Right kidney (tissue), 1 donor: ENCODE results near the gene PRELID3B.
"Not testable (repeated sequence)": the region's sequence is repeated elsewhere in the genome, so short reads cannot be mapped to it uniquely, and the experiment has no call there.

Source experiments
- DNase-seq: peaks from one replicate; pipeline ENCODE4 v3.0.0-alpha.2; 2016

PRELID3B gene

DNA sequence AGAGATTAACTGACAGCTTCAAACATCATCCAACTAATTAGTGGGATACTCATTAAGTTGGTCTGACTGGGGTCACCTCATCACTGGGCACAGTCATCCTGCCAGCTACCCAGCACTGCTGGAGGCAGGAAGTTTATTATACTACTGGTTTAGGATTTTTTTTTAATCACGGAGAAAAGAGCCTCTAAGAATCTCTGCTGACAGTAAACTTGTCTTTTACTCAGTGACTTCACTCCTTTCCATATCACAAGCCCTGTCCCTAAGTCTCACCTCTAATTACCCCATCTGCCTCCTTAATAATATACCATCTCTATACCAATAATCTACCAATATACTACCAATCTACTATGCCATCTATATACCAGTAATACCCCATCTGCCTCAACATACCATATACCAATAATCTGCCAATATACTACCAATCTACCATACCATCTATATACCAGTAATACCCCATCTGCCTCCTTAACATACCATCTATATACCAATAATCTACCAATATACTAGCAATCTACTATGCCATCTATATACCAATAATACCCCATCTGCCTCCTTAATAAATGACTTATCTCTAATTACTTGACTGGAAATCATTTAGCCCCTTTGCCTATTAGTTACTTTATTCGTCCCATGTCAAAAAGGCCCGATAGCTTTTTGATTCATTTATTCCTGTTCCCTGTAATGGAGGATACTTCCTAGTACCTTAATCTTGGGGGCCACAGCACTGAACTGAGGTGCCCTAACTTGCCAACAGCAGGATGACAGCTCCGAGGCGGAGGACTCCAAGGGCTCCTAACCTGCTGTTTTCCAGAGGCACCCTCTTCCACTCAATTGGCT is 15.5 kb downstream of the PRELID3B start:
- DNase-seq = no peak

DNA sequence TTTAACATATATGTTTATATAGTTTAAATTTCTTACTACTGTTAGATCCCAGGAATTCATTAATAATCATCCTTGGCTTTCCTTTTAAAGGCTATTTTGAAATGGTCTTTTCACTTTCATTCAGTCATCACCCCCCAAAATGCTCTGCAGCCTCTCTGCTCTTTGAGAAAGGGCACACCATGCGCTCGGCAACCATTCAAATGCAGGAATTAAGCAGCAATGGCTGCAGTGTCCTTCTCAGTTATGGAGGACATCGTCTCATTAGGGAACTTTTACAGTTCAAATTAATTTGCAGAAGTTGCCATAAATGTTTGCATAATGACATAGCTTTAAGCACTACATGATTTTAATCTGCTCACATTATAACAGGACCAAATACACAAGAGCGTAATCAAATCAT is 17.1 kb downstream of the PRELID3B start:
- no peak for DNase-seq

DNA sequence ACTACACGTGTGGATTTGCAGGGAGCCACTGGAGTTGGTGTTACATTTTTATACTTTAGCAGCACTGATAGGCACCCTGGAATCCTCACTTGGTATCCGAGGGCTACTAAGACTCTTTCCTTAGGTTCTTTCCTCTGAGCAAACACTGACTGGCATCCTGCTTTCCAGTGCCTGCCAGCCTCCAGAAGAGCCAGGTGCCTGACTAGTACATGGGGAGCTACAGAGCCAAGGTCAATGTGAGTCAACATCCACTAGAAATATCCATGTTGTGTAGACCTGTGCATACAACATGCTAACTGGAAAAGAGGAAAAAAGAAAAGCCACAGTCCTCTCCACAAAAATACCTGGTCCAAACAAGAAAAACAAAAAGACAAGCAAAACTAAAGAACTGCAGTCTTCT is 17.5 kb downstream of the PRELID3B start:
- no peak for DNase-seq

DNA sequence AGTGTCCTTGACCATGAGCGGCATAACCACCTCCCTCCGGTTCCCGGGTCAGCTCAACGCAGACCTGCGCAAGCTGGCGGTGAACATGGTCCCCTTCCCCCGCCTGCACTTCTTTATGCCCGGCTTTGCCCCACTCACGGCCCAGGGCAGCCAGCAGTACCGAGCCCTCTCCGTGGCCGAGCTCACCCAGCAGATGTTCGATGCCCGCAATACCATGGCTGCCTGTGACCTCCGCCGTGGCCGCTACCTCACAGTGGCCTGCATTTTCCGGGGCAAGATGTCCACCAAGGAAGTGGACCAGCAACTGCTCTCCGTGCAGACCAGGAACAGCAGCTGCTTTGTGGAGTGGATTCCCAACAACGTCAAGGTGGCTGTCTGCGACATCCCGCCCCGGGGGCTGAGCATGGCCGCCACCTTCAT is 18.5 kb downstream of the PRELID3B start:
- no peak for DNase-seq

DNA sequence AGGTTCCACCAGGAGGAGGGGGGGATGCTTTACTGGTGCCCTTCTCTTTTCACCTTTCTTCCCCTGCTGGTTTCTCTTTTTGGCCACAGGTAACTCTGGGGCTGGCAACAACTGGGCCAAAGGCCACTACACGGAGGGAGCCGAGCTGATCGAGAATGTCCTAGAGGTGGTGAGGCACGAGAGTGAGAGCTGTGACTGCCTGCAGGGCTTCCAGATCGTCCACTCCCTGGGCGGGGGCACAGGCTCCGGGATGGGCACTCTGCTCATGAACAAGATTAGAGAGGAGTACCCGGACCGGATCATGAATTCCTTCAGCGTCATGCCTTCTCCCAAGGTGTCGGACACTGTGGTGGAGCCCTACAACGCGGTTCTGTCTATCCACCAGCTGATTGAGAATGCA is 19.0 kb downstream of the PRELID3B start:
- no peak for DNase-seq

DNA sequence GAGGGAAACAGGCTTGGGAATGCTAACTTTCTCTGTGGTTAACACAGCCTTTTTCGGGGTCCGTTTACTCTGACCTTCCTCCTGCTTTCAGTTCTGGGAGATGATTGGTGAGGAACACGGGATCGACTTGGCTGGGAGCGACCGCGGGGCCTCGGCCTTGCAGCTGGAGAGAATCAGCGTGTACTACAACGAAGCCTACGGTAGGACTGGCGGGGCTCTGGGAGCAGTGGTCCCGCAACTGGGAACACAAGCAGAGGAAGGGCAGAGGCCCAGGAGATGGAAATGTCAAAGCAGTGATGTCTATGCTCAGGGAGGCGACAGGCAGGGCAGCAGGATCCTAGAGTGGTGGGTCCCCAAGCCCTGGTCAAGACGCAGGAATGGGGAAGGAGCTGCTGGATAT is 19.8 kb downstream of the PRELID3B start:
- no peak for DNase-seq

DNA sequence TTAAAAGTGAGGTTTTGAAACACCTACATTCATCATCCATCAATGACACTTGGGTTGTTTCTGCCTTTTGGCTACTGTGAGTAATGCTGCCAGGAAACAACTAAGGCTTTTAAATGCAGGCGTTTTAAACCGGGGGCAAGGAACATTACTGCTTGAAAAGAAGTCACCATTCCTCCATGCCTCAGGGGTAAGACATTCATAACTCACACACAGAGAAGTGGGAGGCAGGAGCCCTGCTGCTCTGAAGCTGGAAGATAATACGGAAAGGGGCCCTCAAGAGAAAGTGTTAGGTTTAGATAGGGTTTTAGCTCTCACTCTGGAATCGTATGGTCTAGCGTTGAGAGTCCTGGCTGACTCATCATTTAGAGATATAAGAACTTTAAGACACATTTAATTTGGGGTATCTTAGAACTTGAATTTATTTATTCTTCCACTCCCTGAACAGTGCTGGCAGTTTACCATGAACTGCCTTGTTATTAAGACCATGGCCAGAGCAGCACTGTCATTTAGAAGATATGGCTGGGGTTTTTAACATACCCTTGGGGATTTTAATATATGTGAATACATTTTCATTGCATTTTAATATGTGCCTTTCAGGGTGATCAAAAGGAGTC is 21.5 kb downstream of the PRELID3B start:
- no peak for DNase-seq

DNA sequence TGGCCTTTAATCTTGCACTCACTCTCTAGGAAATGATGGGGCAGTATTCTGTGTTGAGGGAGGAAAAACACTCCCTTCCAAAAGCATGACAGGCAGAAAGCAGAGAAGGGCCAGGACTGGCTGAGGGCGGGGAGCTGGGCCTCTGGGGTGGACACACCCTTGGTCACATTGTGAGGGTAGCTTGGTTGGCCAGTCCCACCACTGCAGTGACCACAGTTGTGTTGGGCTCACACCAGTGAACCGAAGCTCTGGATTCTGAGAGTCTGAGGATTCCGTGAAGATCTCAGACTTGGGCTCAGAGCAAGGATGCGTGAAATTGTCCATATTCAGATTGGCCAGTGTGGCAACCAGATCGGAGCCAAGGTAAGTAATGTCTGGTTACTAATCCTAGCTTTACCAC is 23.4 kb downstream of the PRELID3B start, which contains the start of gene TUBB1:
TUBB1 (plus strand) TSS at position 213 of the 400 bp plus-strand sequence; CDS start at position 307, 94 bp downstream.
- DNase-seq = no peak

DNA sequence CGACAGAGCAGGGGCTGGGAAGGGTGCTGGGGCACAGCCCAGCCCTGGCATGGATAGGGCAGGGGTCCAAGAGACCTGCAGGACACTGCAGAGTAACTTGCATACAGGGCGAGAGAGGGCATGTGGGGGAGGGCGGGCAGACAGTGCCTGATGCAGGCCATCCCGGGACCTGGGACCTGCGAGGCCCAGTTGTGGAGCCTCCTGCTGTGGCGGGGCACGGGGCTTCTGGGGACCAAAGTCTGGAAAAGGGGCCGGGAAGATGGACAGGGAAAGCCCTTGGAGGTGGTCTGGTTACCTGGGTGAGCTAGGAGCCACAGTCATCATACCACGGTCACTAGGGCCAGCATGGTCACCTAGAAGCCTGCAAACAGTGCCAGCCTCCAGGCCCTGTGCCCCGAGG is 23.8 kb downstream of the PRELID3B start:
- no peak for DNase-seq

DNA sequence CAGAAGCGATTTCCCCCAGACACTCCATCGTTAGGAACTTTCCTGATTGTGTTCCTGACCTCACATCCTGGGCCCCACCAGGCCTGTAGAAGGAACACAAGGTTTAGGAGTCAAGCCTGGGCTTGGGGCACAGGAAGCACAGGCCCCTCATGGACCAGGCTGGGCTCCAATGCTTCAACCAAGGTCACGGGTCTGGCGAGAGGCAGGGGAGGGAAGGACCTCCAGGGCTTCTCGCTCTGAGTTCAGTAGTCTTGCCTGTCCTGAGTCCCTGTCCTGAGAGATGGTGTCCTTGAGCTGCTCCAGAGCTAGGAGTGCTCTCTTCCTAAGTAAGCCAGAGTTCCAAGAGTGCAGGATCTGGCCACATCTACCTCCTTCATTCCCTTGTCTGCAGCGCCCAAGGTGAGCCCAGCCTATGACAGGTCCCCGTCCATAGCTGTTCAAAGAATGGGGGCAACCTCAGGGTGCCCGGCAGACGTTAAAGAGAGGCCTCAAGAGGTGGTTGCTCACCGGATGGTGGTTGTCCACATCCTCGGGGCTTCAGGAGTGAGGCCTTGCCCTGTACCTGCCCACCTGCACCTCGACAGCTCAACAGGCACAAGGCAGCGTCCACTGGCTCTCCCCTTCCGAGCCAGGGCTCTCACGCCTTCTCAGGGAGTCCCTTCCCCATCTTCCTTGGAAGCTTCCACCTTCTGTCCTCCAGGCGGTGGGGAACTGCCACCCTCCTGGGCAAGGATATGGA is 24.9 kb downstream of the PRELID3B start:
- DNase-seq = no peak

DNA sequence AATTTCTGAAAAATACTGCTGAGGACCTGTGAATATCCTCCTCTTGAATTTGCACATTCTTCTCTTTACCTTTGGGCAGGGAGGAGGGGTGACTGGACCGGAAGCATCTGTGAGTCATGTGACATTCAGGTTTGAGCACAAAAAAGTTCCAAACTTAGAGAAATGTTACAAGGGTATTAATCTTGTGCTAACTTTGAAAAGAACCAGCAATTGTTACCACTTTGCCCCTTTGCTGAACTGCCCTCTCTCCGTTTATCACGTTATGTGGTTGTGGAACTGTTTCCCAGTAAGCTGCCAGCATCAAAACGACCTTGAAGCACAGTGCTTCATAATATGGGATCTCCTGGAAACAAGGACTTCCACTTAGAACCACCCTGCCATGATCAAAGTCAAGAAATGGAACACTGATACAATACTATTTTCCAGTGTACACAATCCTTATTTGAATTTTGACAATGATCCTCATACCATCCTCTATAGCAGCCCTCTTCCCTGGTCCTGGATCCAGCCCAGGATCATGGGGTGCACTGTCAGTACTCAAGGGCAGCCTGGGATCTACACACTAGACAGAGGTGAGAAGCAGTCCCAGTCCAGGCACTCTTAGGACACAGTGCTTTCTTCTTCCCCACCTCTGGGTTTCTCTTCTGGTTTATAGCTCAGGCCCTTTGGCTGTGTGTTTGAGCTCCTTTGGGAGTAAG is 25.6 kb downstream of the PRELID3B start:
- DNase-seq = no peak

DNA sequence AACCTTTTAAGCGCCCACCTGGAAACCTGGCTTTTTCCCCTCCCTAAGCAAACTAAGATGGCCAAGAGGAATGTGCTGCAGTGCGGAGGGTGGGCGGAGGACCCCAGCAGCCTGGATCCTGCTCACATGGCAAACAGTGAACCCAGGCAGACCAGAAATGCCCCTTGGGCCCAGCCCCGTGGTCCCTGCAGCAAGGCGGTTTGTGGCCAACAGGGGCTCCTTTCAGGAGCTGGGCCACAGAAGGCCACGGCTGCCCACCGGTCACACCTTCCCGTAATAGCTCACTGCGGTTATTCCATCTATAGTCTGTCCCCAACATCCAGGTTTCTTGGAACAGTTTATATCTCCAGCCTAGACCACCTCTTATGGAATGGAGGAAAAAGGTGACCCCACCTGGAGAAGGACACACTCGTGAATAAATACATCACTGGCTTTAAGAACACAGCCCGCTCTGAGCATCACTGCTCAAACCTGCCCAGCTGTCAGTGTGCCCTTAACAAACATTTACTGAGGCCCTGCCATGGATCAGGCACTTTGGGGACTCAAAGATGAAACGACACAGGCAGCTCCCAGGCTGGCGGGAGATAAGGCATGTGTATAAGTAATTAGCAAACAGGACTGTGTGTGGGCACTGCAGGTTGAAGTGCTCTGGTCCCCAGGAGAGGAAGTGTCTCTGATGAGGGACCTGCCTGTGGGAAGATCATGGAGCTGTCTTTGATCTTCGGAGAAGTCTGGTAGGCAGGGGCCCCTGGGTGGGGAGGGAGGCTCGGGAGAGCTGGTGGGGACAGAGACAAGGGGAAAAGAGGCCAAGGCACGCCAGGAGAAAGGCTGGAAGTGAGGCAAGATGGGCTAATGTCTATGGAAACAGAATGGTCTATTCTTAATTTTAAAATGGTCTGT is 26.5 kb downstream of the PRELID3B start:
- DNase-seq = no peak

DNA sequence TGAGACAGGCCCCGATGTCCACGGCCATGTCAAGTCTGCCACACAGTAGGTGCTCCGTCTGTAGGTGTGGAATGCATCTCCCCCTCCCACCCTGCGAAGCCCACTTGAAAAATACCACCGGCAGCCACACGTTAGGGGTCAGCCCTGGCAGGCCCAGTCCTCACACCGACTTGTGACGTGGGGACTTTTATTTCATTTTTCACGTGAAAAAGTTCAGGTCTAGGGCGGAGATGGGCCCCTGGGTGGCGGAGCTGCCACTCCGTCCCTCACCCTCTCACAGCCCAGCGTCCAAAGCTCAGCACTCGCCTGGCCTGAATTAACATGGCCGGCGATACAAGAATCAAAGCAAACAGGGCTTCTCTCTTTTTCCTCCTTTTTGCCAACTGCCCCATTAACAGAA is 27.2 kb downstream of the PRELID3B start:
- no peak for DNase-seq

DNA sequence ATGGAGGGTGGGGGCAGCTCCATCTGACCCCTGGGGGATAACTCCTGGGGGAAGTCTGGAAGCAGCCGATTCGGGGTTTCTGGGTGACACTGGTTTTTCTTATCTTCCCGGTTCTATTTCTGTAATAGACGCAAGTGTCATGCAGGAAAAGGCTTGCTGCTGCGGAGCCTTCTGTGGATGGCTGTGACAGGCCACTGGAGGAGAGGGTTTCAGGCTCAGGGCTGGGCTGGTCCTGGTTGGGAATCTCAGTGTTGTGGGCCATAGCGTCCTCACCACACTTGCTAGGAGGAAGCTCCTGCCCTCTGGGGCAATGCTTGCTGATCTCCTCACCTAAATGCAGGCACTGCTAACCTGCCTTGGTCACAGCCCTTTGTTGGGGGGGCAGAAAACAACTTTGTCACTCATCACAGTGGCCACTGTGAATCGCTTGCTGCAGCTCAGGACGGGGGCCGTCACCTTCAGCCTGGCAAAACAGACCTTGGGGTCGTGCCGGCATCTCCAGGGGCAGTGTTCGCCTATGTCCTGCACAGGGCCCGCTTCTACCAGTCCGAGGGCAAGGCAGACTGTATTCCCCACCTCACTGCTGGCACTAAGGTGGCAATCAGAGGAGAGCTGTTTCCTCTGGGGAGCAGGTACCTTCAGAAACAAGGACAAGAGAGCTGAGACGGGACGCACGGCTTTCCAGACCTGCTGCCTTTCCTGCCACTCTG is 27.8 kb downstream of the PRELID3B start:
- DNase-seq = no peak

DNA sequence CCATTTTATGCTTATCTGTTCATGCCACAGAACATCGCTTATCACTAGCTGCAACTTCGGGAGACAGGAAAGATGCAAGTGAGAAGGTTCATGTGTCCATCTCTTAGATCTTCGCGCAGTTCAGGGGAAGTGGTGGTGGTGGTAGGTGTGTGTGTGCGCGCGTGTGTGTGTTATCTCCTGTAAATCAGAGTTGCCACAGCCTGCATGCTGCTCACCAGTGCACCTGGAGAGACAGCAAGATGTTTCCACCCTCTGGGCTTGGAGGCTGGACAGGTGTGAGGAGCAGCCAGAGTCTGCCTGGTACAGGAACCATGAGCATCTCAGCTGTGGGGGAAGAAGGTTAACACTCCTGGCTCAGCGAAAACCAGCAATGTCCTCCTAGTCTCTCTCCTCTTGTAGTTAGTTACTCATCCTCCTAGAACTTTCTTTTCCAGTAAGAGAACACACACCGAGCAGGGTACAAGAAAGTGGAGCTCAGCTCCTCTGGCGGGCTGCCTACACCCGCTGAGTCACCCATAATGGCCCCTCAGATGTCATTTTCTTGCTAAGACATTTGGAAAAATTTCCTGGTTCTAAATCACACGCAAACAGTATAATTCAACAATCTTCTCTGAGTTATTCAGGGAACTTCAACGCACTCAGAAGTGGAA is 28.5 kb downstream of the PRELID3B start:
- DNase-seq = no peak

DNA sequence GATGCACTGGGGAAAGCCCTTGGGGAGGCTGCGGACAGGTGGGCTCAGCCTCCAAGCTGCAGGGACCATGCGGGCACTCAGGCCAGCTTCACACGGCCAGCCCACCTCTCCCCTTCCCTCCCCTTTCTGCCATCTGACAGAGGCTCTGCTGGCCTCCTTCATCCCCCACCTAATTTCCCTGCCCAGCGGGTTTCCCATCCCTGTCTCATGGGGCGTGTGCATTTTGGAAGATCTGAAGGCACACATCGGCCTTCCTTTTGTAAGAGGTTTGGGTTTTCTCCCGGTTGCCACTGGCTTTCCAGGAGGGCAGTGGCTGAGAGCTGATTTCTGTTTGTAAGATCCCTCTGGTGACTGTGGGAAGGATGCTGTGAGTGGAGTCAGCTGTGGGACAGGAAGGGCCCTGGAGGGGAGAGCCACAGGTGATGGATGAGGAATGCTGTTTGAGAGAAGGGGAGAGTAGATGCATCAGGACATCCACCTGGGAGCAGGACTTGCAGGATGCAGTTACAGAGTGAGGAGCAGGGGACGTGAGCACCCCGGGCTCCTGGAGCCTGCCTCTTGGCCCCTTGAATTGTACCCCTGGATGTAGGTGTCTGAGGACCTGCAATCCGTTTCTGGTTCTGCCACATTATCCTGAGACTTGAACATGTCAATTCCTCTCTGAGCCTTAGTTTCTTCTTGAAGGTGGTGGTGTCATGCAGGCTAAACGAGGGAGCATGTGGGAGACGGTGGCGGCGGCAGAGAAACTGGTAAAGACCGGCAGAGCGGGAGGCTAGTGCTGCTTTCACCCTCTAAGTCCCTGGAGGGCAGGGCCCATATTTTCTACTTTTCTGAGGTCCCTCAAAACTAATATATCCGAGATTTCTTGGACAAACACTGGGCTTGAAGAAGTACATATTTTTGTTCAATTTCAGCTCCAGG is 29.3 kb downstream of the PRELID3B start:
- no peak for DNase-seq

DNA sequence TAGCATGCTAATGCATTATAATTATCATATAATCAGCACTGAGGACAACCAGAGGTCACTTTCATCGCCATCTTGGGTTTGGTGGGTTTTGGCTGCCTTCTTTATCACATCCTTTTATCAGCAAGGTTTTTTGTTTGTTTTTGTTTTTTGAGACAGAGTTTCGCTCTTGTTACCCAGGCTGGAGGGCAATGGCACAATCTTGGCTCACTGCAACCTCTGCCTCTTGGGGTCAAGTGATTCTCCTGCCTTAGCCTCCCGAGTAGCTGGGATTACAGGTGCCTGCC is 30.8 kb downstream of the PRELID3B start:
- not testable (repeated sequence) for DNase-seq

DNA sequence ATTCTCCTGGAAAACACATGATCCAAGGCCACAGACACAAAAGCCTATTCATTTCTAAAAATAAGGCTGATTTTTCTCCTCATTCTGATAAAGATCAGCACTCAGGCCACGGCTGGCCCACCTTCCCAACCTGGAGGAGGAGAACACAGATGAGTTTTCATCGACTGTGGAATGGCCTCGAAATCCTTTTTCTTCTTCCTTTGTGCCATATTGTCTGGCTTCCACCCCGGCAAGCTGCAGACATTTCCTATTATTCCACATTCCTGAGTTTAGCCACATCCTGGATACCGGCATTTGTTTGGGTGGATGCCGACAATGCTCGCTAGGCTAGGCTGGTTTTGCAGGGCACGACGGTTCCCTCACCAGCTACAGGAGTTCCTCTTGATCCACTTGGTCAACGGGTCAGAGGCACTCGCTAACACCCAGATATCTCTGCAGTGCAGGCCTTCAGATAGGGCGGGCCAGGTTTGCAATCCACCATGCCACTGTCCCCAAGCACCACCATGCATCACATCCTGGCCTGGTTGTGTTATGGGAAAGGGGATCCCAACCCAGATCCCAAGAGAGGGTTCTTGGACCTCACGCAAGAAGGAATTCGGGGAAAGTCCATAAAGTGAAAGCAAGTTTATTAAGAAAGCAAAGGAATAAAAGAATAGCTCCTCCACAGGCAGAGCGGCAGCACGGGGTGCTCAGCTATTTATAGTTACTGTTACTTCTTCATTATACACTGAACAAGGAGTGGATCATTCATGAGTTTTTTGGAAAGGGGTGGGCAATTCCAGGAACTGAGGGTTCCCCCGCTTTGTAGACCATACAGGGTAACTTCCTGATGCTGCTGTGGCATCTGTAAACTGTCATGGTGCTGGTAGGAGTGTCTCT is 31.4 kb downstream of the PRELID3B start:
- DNase-seq = no peak
